HG03460 (cell line): ENCODE data around the gene STAMBP.

Experiments used
- ATAC-seq: cut with Tn5 transposase; IDR thresholded peaks from one replicate; pipeline ENCODE4 v1.9.1; 2021; ENCODE audit not compliant: unreplicated experiment

Gene STAMBP

DNA sequence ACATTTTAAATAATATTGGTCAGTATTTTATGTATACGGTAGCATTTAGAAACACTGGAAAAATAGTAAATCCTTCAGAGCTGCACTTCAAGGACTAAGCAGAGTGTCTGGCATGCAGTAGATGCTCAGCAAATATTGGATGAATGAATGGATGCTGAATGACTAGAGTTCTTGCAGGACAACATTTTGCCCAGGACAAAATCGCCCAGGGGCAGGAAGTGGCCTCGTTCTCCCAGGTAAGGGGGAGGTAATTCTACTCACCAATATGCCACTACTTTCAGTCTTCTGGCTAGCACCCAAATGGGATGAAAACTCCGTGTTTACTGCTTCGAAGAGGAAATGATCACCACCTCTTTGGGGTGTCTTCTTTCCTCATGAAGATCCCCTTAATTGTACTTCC, 93.9 kb downstream of the STAMBP start:
- ATAC-seq = no peak
